ENCODE measurements around the gene METTL6.

DNA sequence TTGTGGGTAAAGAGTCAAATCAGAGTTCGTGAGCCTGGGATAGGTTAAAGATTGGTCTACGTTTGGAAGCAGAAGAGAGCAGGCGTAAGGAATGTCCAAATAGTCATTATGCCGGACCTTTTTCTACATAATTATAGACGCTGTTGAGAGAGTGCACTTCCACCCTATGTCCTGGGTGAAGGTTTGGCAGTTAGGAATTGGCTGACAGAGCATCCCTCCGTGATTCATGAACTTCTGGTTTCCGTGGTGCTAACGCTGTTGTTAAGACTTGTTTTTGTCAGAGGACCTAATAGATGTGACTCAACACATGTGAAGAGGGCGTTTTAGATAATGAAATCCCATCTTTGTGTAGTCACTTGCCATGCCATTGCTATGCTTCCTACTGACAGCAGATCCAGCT is 1.2 kb upstream of the METTL6 start:
- TF ChIP-seq CTCF (conservative IDR thresholded peaks at IDR 0.05; ENCODE audit: low read depth, low read length) (no peak), POLR2A (IDR thresholded peaks at IDR 0.05; ENCODE audit: low read depth, low read length) (peak; percentile 48; the same call in 1 of the 2 replicates), CEBPB (IDR thresholded peaks at IDR 0.05; ENCODE audit: low read depth, low read length) (0 out of 2 replicates have a peak, but pooled peaks have one; percentile 34)
